Ascending aorta (tissue), 2 donors: Measurements from ENCODE around the gene PDGFB. TPM values are rescaled to one million over a fixed set of nuclear protein-coding genes. Genes with fewer than 3 reads are reported as not detected.

Experiments
- DNase-seq, 2 donors: peaks; one replicate each; pipeline ENCODE4 v3.0.0-alpha.2; 2019; ENCODE audit warnings: low spot score in 2 of 2
- H3K27ac ChIP-seq, 2 donors: fragments of 200-600 bp; sonication (generic); one replicate each; pipeline ENCODE4 v1.5.1; 2016 to 2017; ENCODE audit warnings: mild to moderate bottlenecking in 1 of 2
- H3K27me3 ChIP-seq: fragments of 200-600 bp; sonication (generic); one replicate; pipeline ENCODE4 v1.5.1; 2017
- H3K36me3 ChIP-seq, 2 donors: fragments of 200-600 bp; sonication (generic); one replicate each; pipeline ENCODE4 v1.5.1; 2016
- H3K4me1 ChIP-seq, 2 donors: fragments of 200-600 bp; sonication (generic); one replicate each; pipeline ENCODE4 v1.5.1; 2016 to 2017; ENCODE audit warnings: mild to moderate bottlenecking in 1 of 2
- H3K4me3 ChIP-seq, 2 donors: fragments of 200-600 bp; sonication (generic); one replicate each; pipeline ENCODE4 v1.5.1; 2016 to 2017; ENCODE audit warnings: mild to moderate bottlenecking in 1 of 2
- H3K9me3 ChIP-seq, 2 donors: fragments of 200-600 bp; sonication (generic); one replicate each; pipeline ENCODE4 v1.5.1; 2016
- intact Hi-C: fragments of 100-400 bp; cut with DNase I; formaldehyde crosslinking; loops from one replicate; pipeline ENCODE4 v1.15.1; 2023
- total RNA-seq: library from RNA; depleted of rRNA; stranded (reverse); fragments of >200 nt; gene quantifications from one replicate; pipeline ENCODE4 v1.1.0, GENCODE V29; 2016
- TF ChIP-seq, protein P1 (sequence below), 3 experiments: fragments of 200-600 bp in 2 of 3; fragments of 450-650 bp in 1 of 3; sonication (generic) in 2 of 3; IDR thresholded peaks; one replicate each; pipeline ENCODE4 v1.5.1; 2016 to 2019; ENCODE audit warnings: antibody characterized with exemption in 3 of 3, mild to moderate bottlenecking in 1 of 3, moderate library complexity in 1 of 3

Gene PDGFB
- total RNA-seq, 1 donor from 2014 or later: 8.9 TPM

DNA sequence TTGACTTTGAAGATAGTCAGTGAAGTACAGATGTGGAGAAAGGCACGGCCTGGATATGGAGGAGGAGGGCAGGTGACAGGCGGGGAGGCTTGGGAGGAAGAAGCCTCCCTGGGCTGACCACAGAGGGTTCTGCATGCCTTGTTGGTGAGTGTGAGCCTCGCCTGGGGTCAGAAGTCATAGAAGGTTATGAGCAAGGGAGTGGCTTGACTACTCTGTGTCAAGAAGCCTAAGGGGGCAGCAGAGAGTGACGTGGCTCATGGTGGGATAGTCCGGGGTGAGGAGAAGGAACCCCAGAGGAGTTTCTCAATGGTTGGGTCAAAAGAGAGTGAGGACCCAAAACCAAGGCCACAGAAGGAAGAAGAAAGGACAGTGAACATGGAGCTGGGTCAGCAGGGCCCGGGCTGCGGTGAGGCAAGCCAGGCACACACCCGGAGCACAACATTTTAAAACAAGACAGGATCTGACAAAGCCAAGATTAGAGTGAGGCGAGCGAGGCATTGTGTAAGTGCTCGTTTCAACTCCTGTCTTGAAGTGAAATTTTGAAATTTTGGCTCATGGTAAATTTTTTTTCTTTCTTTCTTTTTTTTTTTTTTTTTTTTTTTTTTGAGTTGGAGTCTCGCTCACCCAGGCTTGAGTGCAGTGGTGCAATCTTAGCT lies 31.9 kb downstream of the PDGFB start:
- intact Hi-C loops: no loop called here

GRCh38 chr22:39209756-39210155 lies 35.0 kb downstream of the PDGFB start:
- Histone ChIP-seq H3K4me3 (no peak overlapping the region), H3K9me3 (no peaks in the 10 kb centered on the region), H3K27me3 (no peaks in the 10 kb centered on the region), H3K4me1 (no peaks in the 10 kb centered on the region), H3K36me3 (no peaks in the 10 kb centered on the region), H3K27ac (no peak overlapping the region)
- TF ChIP-seq, protein P1, sequence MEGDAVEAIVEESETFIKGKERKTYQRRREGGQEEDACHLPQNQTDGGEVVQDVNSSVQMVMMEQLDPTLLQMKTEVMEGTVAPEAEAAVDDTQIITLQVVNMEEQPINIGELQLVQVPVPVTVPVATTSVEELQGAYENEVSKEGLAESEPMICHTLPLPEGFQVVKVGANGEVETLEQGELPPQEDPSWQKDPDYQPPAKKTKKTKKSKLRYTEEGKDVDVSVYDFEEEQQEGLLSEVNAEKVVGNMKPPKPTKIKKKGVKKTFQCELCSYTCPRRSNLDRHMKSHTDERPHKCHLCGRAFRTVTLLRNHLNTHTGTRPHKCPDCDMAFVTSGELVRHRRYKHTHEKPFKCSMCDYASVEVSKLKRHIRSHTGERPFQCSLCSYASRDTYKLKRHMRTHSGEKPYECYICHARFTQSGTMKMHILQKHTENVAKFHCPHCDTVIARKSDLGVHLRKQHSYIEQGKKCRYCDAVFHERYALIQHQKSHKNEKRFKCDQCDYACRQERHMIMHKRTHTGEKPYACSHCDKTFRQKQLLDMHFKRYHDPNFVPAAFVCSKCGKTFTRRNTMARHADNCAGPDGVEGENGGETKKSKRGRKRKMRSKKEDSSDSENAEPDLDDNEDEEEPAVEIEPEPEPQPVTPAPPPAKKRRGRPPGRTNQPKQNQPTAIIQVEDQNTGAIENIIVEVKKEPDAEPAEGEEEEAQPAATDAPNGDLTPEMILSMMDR (IDR thresholded peaks at IDR 0.05): no peak
- intact Hi-C loops: no loop called here
- DNase-seq: peak in 1 of 2 donors; percentile 46

More for the DNA sequence above, 31.9 kb downstream of the PDGFB start:
- H3K4me1 ChIP-seq: no peaks in the 10 kb centered on the region
- TF ChIP-seq, protein P1 (IDR thresholded peaks at IDR 0.05): no peak
- no peaks in the 10 kb centered on the region for H3K9me3 ChIP-seq
- peak in 1 of 2 donors; percentile 59 for DNase-seq
- H3K36me3 ChIP-seq: no peaks in the 10 kb centered on the region
- H3K4me3 ChIP-seq: no peak overlapping the region
- H3K27ac ChIP-seq: no peak overlapping the region
- H3K27me3 ChIP-seq: no peaks in the 10 kb centered on the region

DNA sequence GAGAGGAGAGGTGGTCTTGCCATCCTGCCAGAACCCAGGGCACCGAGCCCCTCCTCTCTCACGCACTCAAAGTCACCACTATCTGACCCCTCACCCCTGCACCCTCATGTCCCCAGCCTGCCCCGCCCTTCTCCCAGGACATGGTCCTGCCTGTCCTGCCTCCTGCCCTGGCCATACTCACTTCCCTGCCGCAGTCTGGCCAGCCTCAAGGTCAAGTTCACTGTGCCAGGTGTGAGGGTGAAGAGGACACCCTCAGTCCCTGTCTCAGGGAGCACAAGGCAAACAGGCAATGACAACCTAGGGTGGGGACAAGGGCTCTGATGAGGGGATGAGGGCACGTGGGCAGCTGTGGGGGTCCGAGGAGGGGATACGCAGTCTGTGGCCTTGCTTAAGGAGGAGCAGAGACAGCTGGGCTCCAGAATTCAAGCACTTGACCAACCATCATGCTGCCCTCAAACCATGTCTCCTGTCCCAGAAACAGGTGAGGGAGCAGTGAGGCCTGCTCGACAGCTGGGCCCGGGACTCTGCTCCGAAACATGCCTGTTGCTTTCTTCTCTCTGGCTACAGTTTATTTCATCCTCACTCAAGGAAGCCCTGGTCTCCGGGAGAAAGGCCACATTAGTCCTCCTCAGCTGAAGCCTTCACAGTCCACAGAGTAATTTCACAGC lies 36.6 kb downstream of the PDGFB start:
- H3K27ac ChIP-seq: no peak overlapping the region
- H3K4me3 ChIP-seq: no peak overlapping the region
- H3K4me1 ChIP-seq: no peaks in the 10 kb centered on the region
- H3K36me3 ChIP-seq: no peaks in the 10 kb centered on the region
- intact Hi-C loops: no loop called here
- H3K27me3 ChIP-seq: no peaks in the 10 kb centered on the region
- H3K9me3 ChIP-seq: no peaks in the 10 kb centered on the region
- DNase-seq: peak in 1 of 2 donors; percentile 46
- TF ChIP-seq, protein P1 (IDR thresholded peaks at IDR 0.05): no peak

- Histone ChIP-seq H3K36me3 (no peaks in the 10 kb centered on the region), H3K4me1 (no peaks in the 10 kb centered on the region), H3K9me3 (no peaks in the 10 kb centered on the region), H3K4me3 (no peak overlapping the region), H3K27ac (no peak overlapping the region), H3K27me3 (no peaks in the 10 kb centered on the region)
- intact Hi-C loops: no loop called here
- DNase-seq: peak in 1 of 2 donors; percentile 51
- TF ChIP-seq, protein P1 (IDR thresholded peaks at IDR 0.05): no peak
Observed at GRCh38 chr22:39207141-39208012, 37.4 kb downstream of the PDGFB start.

DNA sequence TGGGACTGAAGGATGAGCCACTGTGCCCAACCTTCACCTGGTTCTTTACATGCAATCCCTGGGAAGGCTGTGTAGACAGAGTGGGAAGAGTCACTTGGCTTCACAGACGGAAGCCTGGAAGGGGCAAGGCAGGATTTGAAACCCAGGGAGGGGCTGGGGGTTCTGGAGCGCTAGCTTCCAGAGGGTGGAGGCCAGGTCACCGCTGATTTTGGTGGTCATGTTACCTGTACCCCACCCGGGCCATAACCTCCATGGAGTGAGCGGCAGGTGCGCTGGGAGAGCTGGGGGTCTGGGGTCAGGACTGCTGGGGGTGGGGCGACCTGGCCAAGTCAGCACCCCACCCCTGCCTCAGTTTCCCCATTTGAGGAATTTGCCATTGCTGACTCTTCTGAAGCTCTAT lies 38.3 kb downstream of the PDGFB start:
- TF ChIP-seq, protein P1 (IDR thresholded peaks at IDR 0.05): no peak
- no peaks in the 10 kb centered on the region for H3K36me3 ChIP-seq
- H3K27me3 ChIP-seq: no peaks in the 10 kb centered on the region
- DNase-seq: peak in 1 of 2 donors; percentile 27
- no peak overlapping the region for H3K27ac ChIP-seq
- H3K4me3 ChIP-seq: no peak overlapping the region
- no peaks in the 10 kb centered on the region for H3K9me3 ChIP-seq
- H3K4me1 ChIP-seq: no peaks in the 10 kb centered on the region
- intact Hi-C loops: no loop called here
